ENCODE measurements around the gene CHL1.

DNA sequence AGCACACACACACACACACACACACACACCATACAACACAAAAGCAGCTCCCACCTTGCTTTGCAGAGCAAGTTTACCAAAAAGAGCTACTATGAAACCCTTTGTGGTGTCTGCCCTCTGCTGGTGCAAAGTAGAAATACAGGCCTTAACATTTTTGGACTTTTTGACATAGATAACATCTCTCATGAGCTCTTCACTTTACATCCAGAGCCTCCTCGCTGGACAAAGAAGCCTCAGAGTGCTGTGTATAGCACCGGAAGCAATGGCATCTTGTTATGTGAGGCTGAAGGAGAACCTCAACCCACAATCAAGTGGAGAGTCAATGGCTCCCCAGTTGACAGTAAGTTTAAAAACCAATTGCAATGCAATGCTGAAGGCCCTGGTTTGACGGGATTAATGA lies 157.9 kb downstream of the CHL1 start:
- TF ChIP-seq, protein P1, sequence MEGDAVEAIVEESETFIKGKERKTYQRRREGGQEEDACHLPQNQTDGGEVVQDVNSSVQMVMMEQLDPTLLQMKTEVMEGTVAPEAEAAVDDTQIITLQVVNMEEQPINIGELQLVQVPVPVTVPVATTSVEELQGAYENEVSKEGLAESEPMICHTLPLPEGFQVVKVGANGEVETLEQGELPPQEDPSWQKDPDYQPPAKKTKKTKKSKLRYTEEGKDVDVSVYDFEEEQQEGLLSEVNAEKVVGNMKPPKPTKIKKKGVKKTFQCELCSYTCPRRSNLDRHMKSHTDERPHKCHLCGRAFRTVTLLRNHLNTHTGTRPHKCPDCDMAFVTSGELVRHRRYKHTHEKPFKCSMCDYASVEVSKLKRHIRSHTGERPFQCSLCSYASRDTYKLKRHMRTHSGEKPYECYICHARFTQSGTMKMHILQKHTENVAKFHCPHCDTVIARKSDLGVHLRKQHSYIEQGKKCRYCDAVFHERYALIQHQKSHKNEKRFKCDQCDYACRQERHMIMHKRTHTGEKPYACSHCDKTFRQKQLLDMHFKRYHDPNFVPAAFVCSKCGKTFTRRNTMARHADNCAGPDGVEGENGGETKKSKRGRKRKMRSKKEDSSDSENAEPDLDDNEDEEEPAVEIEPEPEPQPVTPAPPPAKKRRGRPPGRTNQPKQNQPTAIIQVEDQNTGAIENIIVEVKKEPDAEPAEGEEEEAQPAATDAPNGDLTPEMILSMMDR (IDR thresholded peaks at IDR 0.05; ENCODE audit: low read length) = peak; percentile 56
- TF ChIP-seq EZH2 (optimal IDR thresholded peaks at IDR 0.05; ENCODE audit: low read depth, low read length) = no peak

Data from MM.1S (cell line).